HepG2 (cell line): Measurements from ENCODE around the gene TAS1R3. TPM values are rescaled to one million over a fixed set of nuclear protein-coding genes. Genes with fewer than 3 reads are reported as not detected.

Experiments used
- FOSL1 ChIP-seq: sonication (generic); formaldehyde crosslinking; IDR thresholded peaks from 2 replicates; pipeline ENCODE4 v1.9.0; 2021; ENCODE audit warnings: missing genetic modification reagents, borderline replicate concordance
- IKZF4 ChIP-seq: sonication (generic); formaldehyde crosslinking; IDR thresholded peaks from 2 replicates; pipeline ENCODE4 v1.5.1; 2020; ENCODE audit warnings: borderline replicate concordance, mild to moderate bottlenecking, low read depth, missing genetic modification reagents; ENCODE audit errors: not compliant biosample characterization
- KDM3A ChIP-seq: IDR thresholded peaks from 2 replicates; pipeline ENCODE4 v1.6.1; 2018; ENCODE audit warnings: low read depth, missing compliant biosample characterization
- MAF1 ChIP-seq: sonication (generic); formaldehyde crosslinking; IDR thresholded peaks from 2 replicates; pipeline ENCODE4 v1.5.0; 2020; ENCODE audit warnings: missing genetic modification reagents, borderline replicate concordance
- MAFG ChIP-seq: sonication (generic); formaldehyde crosslinking; IDR thresholded peaks from 2 replicates; pipeline ENCODE4 v1.5.1; 2020; ENCODE audit warnings: mild to moderate bottlenecking, missing genetic modification reagents
- NONO ChIP-seq, 2 experiments: fragments of 450-650 bp in 1 of 2; sonication (generic) in 1 of 2; formaldehyde crosslinking in 1 of 2; IDR thresholded peaks in 1 of 2; conservative IDR thresholded peaks in 1 of 2; 2 replicates each; pipeline versions ENCODE4 v1.6.1 to v1.8.0; 2017 to 2022; ENCODE audit warnings: mild to moderate bottlenecking in 1 of 2, missing genetic modification reagents in 1 of 2, moderate library complexity in 1 of 2
- NR3C1 ChIP-seq: sonication (generic); formaldehyde crosslinking; IDR thresholded peaks from 2 replicates; pipeline ENCODE4 v1.4.0; 2020; ENCODE audit warnings: missing genetic modification reagents
- PAX8 ChIP-seq: sonication (generic); formaldehyde crosslinking; IDR thresholded peaks from 2 replicates; pipeline ENCODE4 v1.8.0; 2022; ENCODE audit warnings: mild to moderate bottlenecking, missing genetic modification reagents, borderline replicate concordance
- PTBP1 ChIP-seq: fragments of 200-400 bp; formaldehyde crosslinking; IDR thresholded peaks from 2 replicates; pipeline ENCODE4 v1.6.1; 2018; ENCODE audit warnings: low read length, low read depth; ENCODE audit not compliant: poor library complexity, severe bottlenecking
- RXRA ChIP-seq: sonication (generic); formaldehyde crosslinking; IDR thresholded peaks from 2 replicates; pipeline ENCODE4 v1.5.1; 2020; ENCODE audit warnings: missing genetic modification reagents
- SRSF1 ChIP-seq: fragments of 200-400 bp; formaldehyde crosslinking; optimal IDR thresholded peaks from 2 replicates; pipeline ENCODE3; 2017; ENCODE audit warnings: mild to moderate bottlenecking, low read depth, low read length, moderate library complexity
- USF2 ChIP-seq, 2 experiments: sonication (generic) in 1 of 2; formaldehyde crosslinking in 1 of 2; IDR thresholded peaks; 2 replicates each; pipeline versions ENCODE4 v1.5.1 to v1.6.1; 2011 to 2020; ENCODE audit warnings: borderline replicate concordance in 1 of 2, low read depth in 1 of 2, low read length in 1 of 2, mild to moderate bottlenecking in 1 of 2, missing genetic modification reagents in 1 of 2, moderate library complexity in 1 of 2
- ZNF34 ChIP-seq: sonication (generic); formaldehyde crosslinking; IDR thresholded peaks from 2 replicates; pipeline ENCODE4 v1.4.0; 2020; ENCODE audit warnings: mild to moderate bottlenecking, missing genetic modification reagents, borderline replicate concordance
- ZNF740 ChIP-seq: sonication (generic); formaldehyde crosslinking; IDR thresholded peaks from 2 replicates; pipeline ENCODE4 v1.4.0; 2020; ENCODE audit warnings: missing genetic modification reagents
- ZNF746 ChIP-seq: sonication (generic); formaldehyde crosslinking; IDR thresholded peaks from 2 replicates; pipeline ENCODE4 v1.8.0; 2022; ENCODE audit warnings: mild to moderate bottlenecking, missing genetic modification reagents
- polyA plus RNA-seq, 8 experiments: library from polyadenylated mRNA; depleted of rRNA in 3 of 8; stranded (reverse) in 7 of 8; unstranded in 1 of 8; fragments of >200 nt; fragmentation: Illumina TruSeq in 4 of 8; extraction: Trizol in 4 of 8; gene quantifications; 2 replicates each; pipeline versions ENCODE4 v1.2.1 to v1.2.3, GENCODE V29; 2011 to 2016; ENCODE audit warnings: low read depth in 4 of 8, missing spikeins in 1 of 8, mixed read lengths in 1 of 8; ENCODE audit not compliant: insufficient read depth in 1 of 8
- total RNA-seq, 5 experiments: library from RNA; depleted of rRNA; stranded (reverse); fragments of >200 nt; fragmentation: Illumina TruSeq; extraction: Trizol; gene quantifications; 2 replicates each; pipeline ENCODE4 v1.2.3, GENCODE V29; 2016; ENCODE audit warnings: low read depth in 1 of 5
- TF ChIP-seq, protein P1 (sequence below): sonication (generic); formaldehyde crosslinking; IDR thresholded peaks from 2 replicates; pipeline ENCODE4 v1.4.0; 2020; ENCODE audit warnings: low read depth, mild to moderate bottlenecking, missing genetic modification reagents
- TF ChIP-seq, protein P2 (sequence below): sonication (generic); formaldehyde crosslinking; IDR thresholded peaks from 2 replicates; pipeline ENCODE4 v1.4.0; 2020; ENCODE audit warnings: missing genetic modification reagents, borderline replicate concordance
- TF ChIP-seq, protein P3 (sequence below): sonication (generic); IDR thresholded peaks from 2 replicates; pipeline ENCODE4 v1.6.1; 2016; ENCODE audit warnings: low read depth, borderline replicate concordance

The TAS1R3 gene
- total and polyA plus RNA-seq, 2 of the 13 experiments (the other 11 are each of a cell fraction or from before 2014, with no cell fraction given) = 0.13 to 0.15 TPM

DNA sequence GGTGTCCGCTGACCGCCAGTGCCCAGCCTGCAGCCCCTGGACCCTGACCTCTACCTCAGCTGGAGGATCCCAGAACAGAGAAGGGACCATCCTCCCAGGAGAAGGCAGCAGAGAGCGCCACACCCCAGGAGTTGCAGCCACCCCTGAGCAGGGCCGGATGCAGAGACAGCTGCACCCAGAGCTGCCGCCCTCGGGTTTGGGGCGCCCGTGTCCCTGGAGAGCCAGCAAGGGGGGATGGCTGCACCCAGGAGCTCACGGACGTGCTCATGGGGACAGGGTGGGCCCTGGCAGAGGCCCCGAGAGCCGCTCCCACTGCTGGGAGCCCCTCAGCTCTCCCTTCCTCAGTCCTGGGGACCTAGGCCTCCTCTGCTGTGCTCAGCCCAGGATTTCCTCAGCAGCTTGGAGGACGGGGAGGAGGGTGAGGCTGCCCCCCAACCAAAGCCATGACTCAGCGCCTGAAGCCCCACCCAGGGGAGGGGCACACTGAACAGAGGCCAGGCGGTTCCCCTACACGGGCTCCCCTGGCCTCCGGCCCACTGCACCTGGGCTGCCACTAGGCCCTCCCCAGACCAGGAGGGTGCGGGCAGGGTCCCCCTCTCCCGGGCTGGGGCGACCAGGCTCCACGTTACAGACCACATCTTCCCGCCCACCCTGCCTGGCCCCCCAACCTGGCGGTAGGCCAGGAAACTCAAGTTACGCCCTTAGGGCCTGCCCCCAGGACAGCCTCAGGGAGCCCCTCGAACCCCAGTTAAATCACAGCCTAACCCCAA lies 25.6 kb upstream of the TAS1R3 start (continued):
- TF ChIP-seq IKZF4 (CRISPR knock-in tag) = no peak
- TF ChIP-seq, protein P1, sequence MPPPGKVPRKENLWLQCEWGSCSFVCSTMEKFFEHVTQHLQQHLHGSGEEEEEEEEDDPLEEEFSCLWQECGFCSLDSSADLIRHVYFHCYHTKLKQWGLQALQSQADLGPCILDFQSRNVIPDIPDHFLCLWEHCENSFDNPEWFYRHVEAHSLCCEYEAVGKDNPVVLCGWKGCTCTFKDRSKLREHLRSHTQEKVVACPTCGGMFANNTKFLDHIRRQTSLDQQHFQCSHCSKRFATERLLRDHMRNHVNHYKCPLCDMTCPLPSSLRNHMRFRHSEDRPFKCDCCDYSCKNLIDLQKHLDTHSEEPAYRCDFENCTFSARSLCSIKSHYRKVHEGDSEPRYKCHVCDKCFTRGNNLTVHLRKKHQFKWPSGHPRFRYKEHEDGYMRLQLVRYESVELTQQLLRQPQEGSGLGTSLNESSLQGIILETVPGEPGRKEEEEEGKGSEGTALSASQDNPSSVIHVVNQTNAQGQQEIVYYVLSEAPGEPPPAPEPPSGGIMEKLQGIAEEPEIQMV (CRISPR knock-in tag) = no peak
- 0 out of 2 replicates have a peak, but pooled peaks have one; percentile 11 for TF ChIP-seq RXRA (CRISPR knock-in tag)
- TF ChIP-seq, protein P2, sequence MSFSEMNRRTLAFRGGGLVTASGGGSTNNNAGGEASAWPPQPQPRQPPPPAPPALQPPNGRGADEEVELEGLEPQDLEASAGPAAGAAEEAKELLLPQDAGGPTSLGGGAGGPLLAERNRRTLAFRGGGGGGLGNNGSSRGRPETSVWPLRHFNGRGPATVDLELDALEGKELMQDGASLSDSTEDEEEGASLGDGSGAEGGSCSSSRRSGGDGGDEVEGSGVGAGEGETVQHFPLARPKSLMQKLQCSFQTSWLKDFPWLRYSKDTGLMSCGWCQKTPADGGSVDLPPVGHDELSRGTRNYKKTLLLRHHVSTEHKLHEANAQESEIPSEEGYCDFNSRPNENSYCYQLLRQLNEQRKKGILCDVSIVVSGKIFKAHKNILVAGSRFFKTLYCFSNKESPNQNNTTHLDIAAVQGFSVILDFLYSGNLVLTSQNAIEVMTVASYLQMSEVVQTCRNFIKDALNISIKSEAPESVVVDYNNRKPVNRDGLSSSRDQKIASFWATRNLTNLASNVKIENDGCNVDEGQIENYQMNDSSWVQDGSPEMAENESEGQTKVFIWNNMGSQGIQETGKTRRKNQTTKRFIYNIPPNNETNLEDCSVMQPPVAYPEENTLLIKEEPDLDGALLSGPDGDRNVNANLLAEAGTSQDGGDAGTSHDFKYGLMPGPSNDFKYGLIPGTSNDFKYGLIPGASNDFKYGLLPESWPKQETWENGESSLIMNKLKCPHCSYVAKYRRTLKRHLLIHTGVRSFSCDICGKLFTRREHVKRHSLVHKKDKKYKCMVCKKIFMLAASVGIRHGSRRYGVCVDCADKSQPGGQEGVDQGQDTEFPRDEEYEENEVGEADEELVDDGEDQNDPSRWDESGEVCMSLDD = no peak
- TF ChIP-seq, protein P3, sequence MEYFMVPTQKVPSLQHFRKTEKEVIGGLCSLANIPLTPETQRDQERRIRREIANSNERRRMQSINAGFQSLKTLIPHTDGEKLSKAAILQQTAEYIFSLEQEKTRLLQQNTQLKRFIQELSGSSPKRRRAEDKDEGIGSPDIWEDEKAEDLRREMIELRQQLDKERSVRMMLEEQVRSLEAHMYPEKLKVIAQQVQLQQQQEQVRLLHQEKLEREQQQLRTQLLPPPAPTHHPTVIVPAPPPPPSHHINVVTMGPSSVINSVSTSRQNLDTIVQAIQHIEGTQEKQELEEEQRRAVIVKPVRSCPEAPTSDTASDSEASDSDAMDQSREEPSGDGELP = peak; percentile 77; the same call in 1 of the 2 replicates
- no peak for TF ChIP-seq PAX8 (CRISPR knock-in tag)
- TF ChIP-seq ZNF740 (CRISPR knock-in tag) = peak; percentile 4; the same call in 1 of the 2 replicates
- TF ChIP-seq MAFG (CRISPR knock-in tag) = peak; percentile 56; the same call in 1 of the 2 replicates
- TF ChIP-seq FOSL1 (CRISPR knock-in tag) = peak; percentile 67; the same call in 1 of the 2 replicates
- TF ChIP-seq MAF1 = no peak
- TF ChIP-seq PTBP1 = no peak
- TF ChIP-seq USF2 (IDR thresholded peaks at IDR 0.05; ENCODE audit: low read depth, low read length) = no peak
- TF ChIP-seq USF2 (CRISPR knock-in tag; IDR thresholded peaks at IDR 0.05; ENCODE audit: borderline replicate concordance) = no peak
- TF ChIP-seq ZNF34 = no peak
- TF ChIP-seq KDM3A = no peak
- 0 out of 2 replicates have a peak, but pooled peaks have one; percentile 24 for TF ChIP-seq ZNF746 (CRISPR knock-in tag)
- TF ChIP-seq NR3C1 (CRISPR knock-in tag) = no peak
- TF ChIP-seq SRSF1 = peak; percentile 15
- no peak for TF ChIP-seq NONO (IDR thresholded peaks at IDR 0.05)
- TF ChIP-seq NONO (CRISPR knock-in tag; conservative IDR thresholded peaks at IDR 0.05) = peak; percentile 57; the same call in 1 of the 2 replicates
